ENCODE data around the gene SH2D1B.
"Not testable (repeated sequence)": the region's sequence is repeated elsewhere in the genome, so short reads cannot be mapped to it uniquely, and the experiment has no call there.

SH2D1B gene, protein sequence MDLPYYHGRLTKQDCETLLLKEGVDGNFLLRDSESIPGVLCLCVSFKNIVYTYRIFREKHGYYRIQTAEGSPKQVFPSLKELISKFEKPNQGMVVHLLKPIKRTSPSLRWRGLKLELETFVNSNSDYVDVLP

GRCh38 chr1:162412002-162412401 lies at the start of gene SH2D1B:
Gene SH2D1B (minus strand): TSS chr1:162412136. CDS start chr1:162412016, 120 bp downstream.
- DNase-seq, result no peak

DNA sequence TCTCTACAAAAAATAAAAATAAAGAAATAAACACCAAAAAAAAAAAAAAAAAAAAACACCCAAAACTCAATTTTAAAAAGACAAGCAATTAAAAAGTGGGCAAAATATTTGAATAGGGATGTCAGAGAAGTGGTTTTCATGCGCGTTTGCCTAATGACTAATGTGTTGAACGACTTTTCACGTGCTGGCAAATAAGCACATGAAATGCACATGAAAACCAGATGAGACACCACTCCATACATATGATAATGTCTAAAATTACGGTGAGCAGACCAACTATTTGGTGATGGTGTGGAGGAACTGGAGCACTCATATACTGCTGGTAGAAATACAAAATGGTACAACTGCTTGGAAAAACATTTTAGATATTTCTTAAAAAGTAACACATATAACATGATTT lies 46.3 kb upstream of the SH2D1B start:
- DNase-seq, result no peak

DNA sequence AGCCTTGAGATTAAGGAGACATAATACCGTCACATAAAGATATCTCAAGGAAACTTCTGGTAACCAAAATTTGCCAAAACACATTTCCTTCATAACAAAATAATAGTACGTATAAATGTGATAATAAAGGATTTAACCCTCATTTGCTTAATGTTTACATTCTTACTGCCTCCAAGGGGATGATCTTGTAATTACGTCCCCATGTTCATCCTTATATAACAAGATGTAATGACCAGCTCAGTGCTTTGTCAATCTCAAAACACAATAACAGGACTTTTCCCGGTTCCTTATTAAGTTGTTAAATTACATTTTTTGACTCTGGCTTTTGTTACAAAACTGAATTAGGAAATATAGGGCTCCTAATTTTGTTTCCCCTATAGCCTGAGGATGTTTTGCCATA lies 44.4 kb upstream of the SH2D1B start:
- no peak for DNase-seq

GRCh38 chr1:162454361-162454760 lies 42.4 kb upstream of the SH2D1B start:
- not testable (repeated sequence) for DNase-seq

- DNase-seq, result no peak
These were observed 35.0 kb upstream of the SH2D1B start for GRCh38 chr1:162446946-162447345.

DNA sequence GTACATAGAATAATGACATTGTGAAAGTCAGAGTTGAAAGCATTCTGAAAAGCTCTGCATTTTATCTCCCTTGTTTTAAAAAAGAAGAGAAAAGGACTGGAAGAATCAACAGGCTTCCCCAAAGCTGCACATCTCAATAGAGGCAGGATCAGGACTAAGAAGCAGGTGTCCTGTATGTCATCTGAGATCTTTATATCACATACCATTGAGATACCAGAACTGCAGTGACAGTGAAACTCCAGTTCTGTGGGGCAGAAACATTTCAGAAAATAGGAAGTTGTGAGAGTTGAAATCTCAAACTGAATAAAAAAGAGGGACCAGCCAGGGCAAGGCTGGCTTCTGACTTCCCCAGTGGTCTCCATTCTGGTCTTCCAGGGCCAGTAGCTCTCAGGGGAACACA lies 33.0 kb upstream of the SH2D1B start:
- no peak for DNase-seq

DNA sequence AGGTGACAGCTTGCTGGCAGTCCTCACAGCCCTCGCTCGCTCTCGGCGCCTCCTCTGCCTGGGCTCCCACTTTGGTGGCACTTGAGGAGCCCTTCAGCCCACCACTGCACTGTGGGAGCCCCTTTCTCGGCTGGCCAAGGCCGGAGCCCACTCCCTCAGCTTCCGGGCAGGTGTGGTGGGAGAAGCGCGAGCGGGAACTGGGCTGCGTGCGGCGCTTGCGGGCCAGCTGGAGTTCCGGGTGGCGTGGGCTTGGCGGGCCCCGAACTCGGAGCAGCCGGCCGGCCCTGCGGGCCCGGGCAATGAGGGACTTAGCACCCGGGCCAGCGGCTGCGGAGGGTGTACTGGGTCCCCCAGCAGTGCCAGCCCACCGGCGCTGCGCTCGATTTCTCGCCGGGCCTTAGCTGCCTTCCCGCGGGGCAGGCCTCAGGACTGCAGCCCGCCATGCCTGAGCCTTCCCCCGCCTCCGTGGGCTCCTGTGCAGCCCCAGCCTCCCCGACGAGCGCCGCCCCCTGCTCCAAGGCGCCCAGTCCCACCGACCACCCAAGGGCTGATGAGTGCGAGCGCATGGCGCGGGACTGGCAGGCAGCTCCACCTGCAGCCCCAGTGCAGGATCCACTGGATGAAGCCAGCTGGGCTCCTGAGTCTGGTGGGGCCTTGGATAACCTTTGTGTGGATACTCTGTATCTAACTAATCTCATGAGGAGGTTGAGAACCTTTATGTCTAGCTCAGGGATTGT lies 21.2 kb upstream of the SH2D1B start:
- DNase-seq, result not testable (repeated sequence)

- DNase-seq, result no peak
These were observed 18.6 kb upstream of the SH2D1B start for GRCh38 chr1:162430583-162430982.

DNA sequence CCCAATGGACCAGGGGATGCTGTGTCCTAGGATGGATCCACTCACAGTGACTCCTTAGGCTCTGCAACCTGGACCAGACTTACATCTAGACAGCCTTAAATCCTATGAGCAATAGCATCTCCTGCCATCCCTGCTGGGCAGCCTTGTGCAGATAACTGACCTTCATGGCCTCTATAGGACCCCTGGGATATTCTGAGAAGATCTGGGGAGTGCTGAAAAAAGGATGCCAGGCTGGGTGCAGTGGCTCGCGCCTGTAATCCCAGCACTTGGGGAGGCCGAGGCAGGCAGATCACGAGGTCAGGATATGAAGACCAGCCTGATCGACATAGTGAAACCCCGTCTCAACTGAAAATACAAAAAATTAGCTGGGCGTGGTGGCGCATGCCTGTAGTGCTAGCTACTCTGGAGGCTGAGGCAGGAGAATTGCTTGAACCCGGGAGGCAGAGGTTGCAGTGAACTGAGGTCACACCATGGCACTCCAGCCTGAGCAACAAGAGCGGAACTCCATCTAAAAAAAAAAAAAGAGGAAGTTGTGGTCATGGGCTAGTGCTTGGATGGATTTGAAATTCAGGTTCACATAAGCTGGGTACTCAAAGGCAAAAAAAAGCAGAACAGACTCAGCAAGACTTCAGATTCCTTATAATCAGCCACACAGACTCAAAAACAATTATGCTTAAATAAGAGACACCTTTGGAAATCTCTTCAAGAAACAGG lies 10.9 kb upstream of the SH2D1B start:
- no peak for DNase-seq

GRCh38 chr1:162421258-162422164 lies 9.6 kb upstream of the SH2D1B start:
- DNase-seq, result no peak

DNA sequence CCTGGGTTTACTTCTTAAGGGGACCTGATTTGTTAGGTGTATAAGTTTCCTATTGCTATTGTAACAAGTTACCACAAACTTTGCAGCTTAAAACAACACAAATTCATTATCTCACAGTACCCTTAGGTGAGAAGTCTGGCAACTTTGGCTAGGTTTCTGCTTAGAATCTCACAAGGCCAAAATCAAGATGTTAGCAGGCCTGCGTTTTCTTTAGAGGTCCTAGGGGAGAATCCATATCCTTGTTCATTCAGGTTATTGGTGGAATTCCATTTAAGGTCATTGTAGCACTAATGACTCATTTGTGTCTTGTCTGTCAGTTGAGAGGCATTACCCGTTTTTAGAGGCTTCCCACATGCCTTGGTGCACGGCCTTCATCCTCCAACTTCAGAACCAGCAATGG lies 8.2 kb upstream of the SH2D1B start:
- no peak for DNase-seq

DNA sequence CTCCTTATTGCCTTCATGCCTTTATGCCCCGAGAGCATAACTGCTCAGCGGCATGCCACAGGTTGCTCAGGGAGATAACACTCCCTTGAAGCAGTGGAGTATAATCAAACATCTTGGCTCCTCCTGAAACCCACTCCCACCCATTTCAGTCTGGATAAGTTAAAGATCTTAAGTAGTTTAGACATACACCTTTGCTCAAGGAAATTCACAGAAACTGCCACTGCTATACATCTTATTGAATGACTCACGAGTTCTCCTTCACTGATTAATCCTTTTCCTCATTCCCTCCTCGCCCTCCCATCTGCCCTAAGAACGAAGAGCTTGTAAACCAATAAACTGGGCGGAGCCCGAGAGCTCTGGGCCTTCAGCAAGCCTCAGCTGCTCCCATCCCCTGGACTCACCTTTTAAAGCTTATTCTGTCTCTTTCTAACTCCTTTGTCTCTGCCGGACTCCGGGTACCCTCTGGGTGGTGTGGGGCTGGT lies 7.6 kb upstream of the SH2D1B start:
- not testable (repeated sequence) for DNase-seq

GRCh38 chr1:162418584-162418983 lies 6.6 kb upstream of the SH2D1B start:
- DNase-seq, result not testable (repeated sequence)

- DNase-seq, result no peak
These were observed 5.7 kb upstream of the SH2D1B start for GRCh38 chr1:162417650-162418049.

DNA sequence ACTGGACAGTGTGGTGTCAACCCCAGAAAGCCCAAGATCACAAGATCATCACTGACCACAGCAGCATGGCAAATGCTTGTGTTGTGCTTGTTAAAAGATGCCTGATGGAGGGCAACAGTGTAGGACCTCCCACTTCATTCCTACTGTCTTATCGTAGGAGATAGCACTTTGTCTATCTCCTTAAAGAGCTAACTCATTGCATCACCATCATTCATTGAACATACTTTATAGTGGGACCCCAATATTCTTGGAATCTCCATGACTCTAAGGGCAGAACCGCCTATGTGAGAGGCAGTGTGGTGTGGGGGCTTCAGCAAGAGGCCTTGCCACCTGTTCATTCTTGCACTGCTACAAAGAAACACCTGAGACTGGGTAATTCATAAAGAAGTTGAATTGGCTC lies 5.0 kb upstream of the SH2D1B start:
- DNase-seq, result no peak

DNA sequence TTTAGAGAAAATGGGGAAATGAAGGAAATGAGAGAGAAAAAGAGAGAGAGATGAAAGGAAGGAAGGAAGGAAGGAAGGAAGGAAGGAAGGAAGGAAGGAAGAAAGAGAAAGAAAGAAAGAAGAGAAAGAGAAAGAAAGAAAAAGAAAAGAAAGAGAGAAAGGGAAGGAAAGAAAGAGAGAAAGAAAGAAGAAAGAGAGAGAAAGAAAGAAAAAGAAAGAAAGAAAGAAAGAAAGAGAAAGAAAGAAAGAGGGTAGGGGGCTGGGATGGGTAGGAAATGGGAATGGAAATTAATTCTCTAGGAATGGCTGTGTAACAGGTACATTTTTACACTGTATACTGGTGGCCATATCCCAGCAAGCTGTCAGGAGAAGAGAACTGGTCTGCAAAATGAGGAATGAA lies 4.3 kb upstream of the SH2D1B start:
- no peak for DNase-seq

DNA sequence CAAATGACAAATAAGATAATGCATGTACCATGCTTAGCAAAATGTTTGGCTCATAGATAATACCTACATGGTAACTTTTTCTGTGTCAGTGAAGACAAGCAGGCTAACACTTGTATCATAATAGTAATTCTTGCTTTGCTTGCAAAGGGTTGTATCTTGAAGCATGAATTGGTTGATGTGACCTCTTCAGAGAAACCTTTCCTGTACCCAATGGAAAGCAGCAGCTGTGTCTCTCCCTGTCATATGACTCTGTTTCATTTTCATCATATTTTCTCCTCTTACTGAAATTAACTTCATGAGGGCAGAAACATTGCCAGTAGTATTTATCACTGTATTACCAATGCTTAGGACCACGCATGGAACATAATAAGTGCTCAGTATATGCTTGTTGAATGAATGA lies 4.4 kb downstream of the SH2D1B start:
- DNase-seq, result no peak

GRCh38 chr1:162406811-162407210 lies 5.1 kb downstream of the SH2D1B start:
- no peak for DNase-seq

DNA sequence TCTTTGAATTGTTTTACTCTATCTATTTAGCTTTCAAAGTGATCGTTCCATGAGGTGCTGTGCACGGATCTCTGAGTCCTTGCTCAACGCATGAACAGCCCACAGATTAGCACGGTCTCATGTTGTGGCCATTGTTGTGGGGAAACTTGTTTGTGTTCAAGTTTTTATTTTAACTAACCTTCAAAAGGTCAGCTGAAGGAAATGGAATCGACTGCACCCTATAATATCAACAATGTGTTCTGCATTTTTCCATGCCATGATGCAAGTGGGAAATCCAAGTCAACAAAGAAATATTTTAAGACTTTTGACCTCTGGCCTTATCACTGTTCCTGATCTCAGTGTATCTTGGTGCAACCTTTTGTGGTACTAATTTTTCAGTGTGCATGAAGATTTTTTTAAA lies 6.1 kb downstream of the SH2D1B start:
- no peak for DNase-seq

DNA sequence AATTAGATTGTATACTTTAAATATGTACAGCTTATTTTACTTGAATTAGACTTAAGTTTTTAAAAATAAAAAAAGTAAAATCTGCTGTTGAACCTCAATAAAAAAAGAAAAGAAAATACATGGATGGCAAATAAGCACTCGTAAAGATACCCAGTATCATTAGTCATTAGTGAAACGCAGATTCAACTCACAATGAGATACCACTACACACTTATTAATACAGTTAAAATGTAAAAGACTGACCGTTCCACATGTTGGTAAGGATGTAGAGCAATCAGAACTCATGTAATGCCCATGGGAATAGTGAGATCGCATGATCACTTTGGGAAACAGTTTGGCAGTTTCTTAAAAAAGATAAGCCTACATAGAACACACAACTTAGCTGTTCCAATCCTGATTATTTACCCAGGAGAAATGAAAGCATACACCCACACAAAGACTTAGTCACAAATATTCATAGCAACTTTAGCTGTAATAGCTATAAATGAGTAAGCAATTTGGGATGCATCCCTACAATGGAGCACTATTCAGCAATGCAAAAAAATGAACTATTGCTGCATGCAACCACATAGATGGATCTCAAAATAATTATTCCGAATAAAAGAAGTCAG lies 7.3 kb downstream of the SH2D1B start:
- no peak for DNase-seq

GRCh38 chr1:162400790-162401355 lies 11.1 kb downstream of the SH2D1B start:
- no peak for DNase-seq

DNA sequence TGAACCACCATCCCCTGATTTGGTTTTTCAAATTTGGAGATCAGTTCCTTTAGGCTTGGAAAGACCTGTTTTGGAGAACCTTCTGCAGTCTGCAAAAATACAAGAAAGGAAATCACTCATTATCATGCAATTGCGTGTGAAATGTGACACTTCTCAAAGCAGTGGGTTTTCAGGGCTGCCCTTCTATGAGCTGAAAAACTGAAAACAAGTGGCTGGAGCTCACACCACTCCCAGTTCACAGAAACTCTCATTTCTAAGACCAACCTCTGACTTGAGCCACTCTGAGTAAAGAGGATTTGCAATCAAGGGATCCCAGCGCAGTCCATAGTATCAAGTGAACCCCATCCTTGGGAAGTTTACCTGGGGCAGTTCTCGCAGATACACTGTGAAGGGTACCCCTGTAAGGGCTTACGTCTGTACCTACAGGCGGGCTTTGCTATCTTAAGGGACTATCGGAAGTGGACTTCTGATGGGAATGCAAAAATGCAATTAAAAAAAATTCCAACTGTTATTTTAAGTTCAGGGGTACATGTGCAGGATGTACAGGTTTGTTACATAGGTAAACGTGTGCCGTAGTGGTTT lies 12.8 kb downstream of the SH2D1B start:
- no peak for DNase-seq
